MCF 10A (cell line): ENCODE measurements around the gene TTC34. TPM values are rescaled to one million over a fixed set of nuclear protein-coding genes. Genes with fewer than 3 reads are reported as not detected.

ENCODE experiments used
- BruUV-seq: library from RNA; stranded (reverse); fragments of 400-500 nt; replicated peaks from 2 replicates; lab custom pipeline; 2021; lab: Mats Ljungman, UMichigan
- CTCF ChIA-PET: fragments of 300-600 bp; sonication (Branson Sonifier 250); formaldehyde crosslinking; extraction: SDS; loops from one replicate; lab custom pipeline; 2021; ENCODE audit warnings: antibody characterized with exemption, inconsistent platforms; lab: Yijun Ruan, JAX
- POLR2A ChIA-PET: fragments of 300-600, 350-650 bp; sonication (Branson Sonifier 250); formaldehyde crosslinking; extraction: SDS; loops from one replicate; lab custom pipeline; 2020; ENCODE audit warnings: antibody characterized with exemption, inconsistent platforms; lab: Yijun Ruan, JAX
- DNase-seq: peaks from one replicate; pipeline ENCODE4 v3.0.0-alpha.2; 2018; ENCODE audit not compliant: unreplicated experiment
- H3K27ac Mint-ChIP-seq: one replicate; pipeline ENCODE4 v1.8.0; 2022; ENCODE audit warnings: mild to moderate bottlenecking, low read depth, mixed read lengths; ENCODE audit not compliant: unreplicated experiment
- H3K27me3 Mint-ChIP-seq: one replicate; pipeline ENCODE4 v1.8.0; 2022; ENCODE audit warnings: mixed read lengths; ENCODE audit not compliant: insufficient read depth, unreplicated experiment
- H3K36me3 Mint-ChIP-seq: one replicate; pipeline ENCODE4 v1.8.0; 2022; ENCODE audit warnings: mild to moderate bottlenecking, moderate library complexity, mixed read lengths; ENCODE audit not compliant: insufficient read depth, unreplicated experiment
- H3K4me1 Mint-ChIP-seq: one replicate; pipeline ENCODE4 v1.8.0; 2022; ENCODE audit warnings: mixed read lengths; ENCODE audit not compliant: insufficient read depth, unreplicated experiment
- H3K4me3 Mint-ChIP-seq: one replicate; pipeline ENCODE4 v1.8.0; 2022; ENCODE audit warnings: mild to moderate bottlenecking, moderate library complexity, mixed read lengths; ENCODE audit not compliant: unreplicated experiment
- H3K9me3 Mint-ChIP-seq: one replicate; pipeline ENCODE4 v1.8.0; 2022; ENCODE audit warnings: mixed read lengths; ENCODE audit not compliant: unreplicated experiment
- CTCF ChIP-seq: fragments of 200-600 bp; IDR thresholded peaks from one replicate; pipeline ENCODE4 v1.8.0; 2022; ENCODE audit warnings: antibody characterized with exemption, mild to moderate bottlenecking; ENCODE audit not compliant: unreplicated experiment
- intact Hi-C: fragments of 100-400 bp; cut with micrococcal nuclease; formaldehyde crosslinking; loops from 2 replicates; pipeline ENCODE4 v1.14.1; 2022
- total RNA-seq: library from RNA; stranded (reverse); gene quantifications from 2 replicates; pipeline ENCODE4 v1.2.3, GENCODE V29; 2022

TTC34 gene
- total RNA-seq, 1 experiment from 2014 or later = 0.47 TPM

- no TSS peak for BruUV-seq
- intact Hi-C loops = no loop called here
- Mint-ChIP-seq H3K36me3 (no peaks in the 10 kb centered on the region), H3K4me3 (no peak overlapping the region), H3K27me3 (no peaks in the 10 kb centered on the region), H3K9me3 (peaks cover 7% of the 10 kb centered on the region), H3K27ac (no peak overlapping the region), H3K4me1 (no peaks in the 10 kb centered on the region)
- POLR2A ChIA-PET = no interaction called here
- DNase-seq = no peak
- no peak for TF ChIP-seq CTCF
- CTCF ChIA-PET = no interaction called here
These were observed 32.6 kb upstream of the TTC34 start for GRCh38 chr1:2834146-2834475.

GRCh38 chr1:2833454-2834145 is 32.1 kb upstream of the TTC34 start:
- no TSS peak for BruUV-seq
- POLR2A ChIA-PET = no interaction called here
- H3K4me3 Mint-ChIP-seq = no peak overlapping the region
- intact Hi-C loops = no loop called here
- H3K27ac Mint-ChIP-seq = no peak overlapping the region
- no peak for DNase-seq
- H3K9me3 Mint-ChIP-seq = peaks cover 7% of the 10 kb centered on the region
- H3K4me1 Mint-ChIP-seq = no peaks in the 10 kb centered on the region
- no peak for TF ChIP-seq CTCF
- no peaks in the 10 kb centered on the region for H3K27me3 Mint-ChIP-seq
- CTCF ChIA-PET = no interaction called here
- no peaks in the 10 kb centered on the region for H3K36me3 Mint-ChIP-seq

- CTCF ChIA-PET = no interaction called here
- H3K27me3 Mint-ChIP-seq = no peaks in the 10 kb centered on the region
- no peaks in the 10 kb centered on the region for H3K36me3 Mint-ChIP-seq
- POLR2A ChIA-PET = no interaction called here
- no peaks in the 10 kb centered on the region for H3K4me1 Mint-ChIP-seq
- peaks cover 7% of the 10 kb centered on the region for H3K9me3 Mint-ChIP-seq
- DNase-seq = no peak
- no peak overlapping the region for H3K4me3 Mint-ChIP-seq
- TF ChIP-seq CTCF = no peak
- H3K27ac Mint-ChIP-seq = no peak overlapping the region
- intact Hi-C loops = no loop called here
- no TSS peak for BruUV-seq
These were observed 31.3 kb upstream of the TTC34 start for GRCh38 chr1:2832506-2833453.

GRCh38 chr1:2831596-2832212 is 30.2 kb upstream of the TTC34 start:
- Mint-ChIP-seq H3K36me3 (no peaks in the 10 kb centered on the region), H3K9me3 (peaks cover 10% of the 10 kb centered on the region), H3K4me3 (no peak overlapping the region), H3K27ac (no peak overlapping the region), H3K27me3 (no peaks in the 10 kb centered on the region), H3K4me1 (no peaks in the 10 kb centered on the region)
- DNase-seq = no peak
- POLR2A ChIA-PET = no interaction called here
- intact Hi-C loops = no loop called here
- CTCF ChIA-PET = no interaction called here
- BruUV-seq = no TSS peak
- TF ChIP-seq CTCF = no peak
